Esophagus (tissue), 2 donors: ENCODE measurements around the gene THSD1. TPM values are rescaled to one million over a fixed set of nuclear protein-coding genes. Genes with fewer than 3 reads are reported as not detected.
"Not testable (repeated sequence)": the region's sequence is repeated elsewhere in the genome, so short reads cannot be mapped to it uniquely, and the experiment has no call there.

Source experiments
- H3K27ac ChIP-seq, 2 donors: one replicate each; pipeline ENCODE4 v1.5.1; 2013; ENCODE audit warnings: low read depth in 2 of 2, mild to moderate bottlenecking in 2 of 2, inconsistent platforms in 1 of 2, low read length in 1 of 2, moderate library complexity in 1 of 2
- H3K27me3 ChIP-seq, 2 donors: one replicate each; pipeline ENCODE4 v1.6.1; 2013; ENCODE audit warnings: low read length in 2 of 2, control low read depth in 1 of 2, mild to moderate bottlenecking in 1 of 2; ENCODE audit not compliant: insufficient read depth in 2 of 2, control insufficient read depth in 1 of 2
- H3K36me3 ChIP-seq, 2 donors: one replicate each; pipeline ENCODE4 v1.6.1; 2013; ENCODE audit warnings: low read length in 1 of 2; ENCODE audit not compliant: control insufficient read depth in 2 of 2, insufficient read depth in 2 of 2
- H3K4me1 ChIP-seq, 2 donors: one replicate each; pipeline ENCODE4 v1.6.1; 2013; ENCODE audit warnings: low read length in 1 of 2; ENCODE audit not compliant: control insufficient read depth in 2 of 2, insufficient read depth in 2 of 2
- H3K4me3 ChIP-seq, 2 donors: one replicate each; pipeline ENCODE4 v1.5.1; 2013; ENCODE audit warnings: low read length in 2 of 2, mild to moderate bottlenecking in 2 of 2, low read depth in 1 of 2, moderate library complexity in 1 of 2
- H3K9me3 ChIP-seq, 2 donors: one replicate each; pipeline ENCODE4 v1.6.1; 2013; ENCODE audit warnings: mild to moderate bottlenecking in 2 of 2, low read depth in 1 of 2, low read length in 1 of 2, moderate library complexity in 1 of 2; ENCODE audit not compliant: control insufficient read depth in 2 of 2, insufficient read depth in 1 of 2
- WGBS, 2 donors: extraction: QIAGEN DNeasy Blood & Tissue Kit; methylation state at CpG; one replicate each; pipeline ENCODE4 v1.1.7; 2013; 5-methylcytosine and 5-hydroxymethylcytosine counted together
- polyA plus RNA-seq, 2 donors: library from polyadenylated mRNA; stranded (reverse); fragments of 200-250 nt; gene quantifications; one replicate each; pipeline ENCODE4 v1.2.3, GENCODE V29; 2013
- donor health status: healthy with polysubstance abuse.
- donor health status: Bipolar disorder and iron deficiency.

THSD1 gene
- polyA plus RNA-seq, 2 donors = 1.4 to 2.0 TPM

DNA sequence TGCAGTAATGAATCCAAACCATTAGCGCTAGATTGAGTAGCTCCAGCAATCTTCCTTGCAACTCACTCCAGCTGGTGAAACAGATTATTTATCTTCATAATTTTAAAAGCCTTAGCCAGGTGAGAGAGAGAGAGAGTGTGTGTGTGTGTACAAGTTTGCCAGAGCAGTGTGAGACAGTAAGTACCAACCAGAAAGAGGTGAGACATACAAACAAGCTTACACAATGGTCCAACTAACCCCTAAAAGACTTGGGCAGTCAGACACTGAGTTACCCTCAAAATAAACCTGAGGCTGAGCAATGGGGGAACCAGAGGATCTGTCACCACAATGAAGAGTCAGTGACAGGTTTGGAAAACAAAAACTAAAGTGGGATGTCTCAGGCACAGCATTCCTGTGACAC is 8.1 kb upstream of the THSD1 start:
- 88% methylated on average over 1 of the region's 1 CpG for WGBS, 2 donors
- Histone ChIP-seq H3K27me3 (no peaks in the 10 kb centered on the region), H3K9me3 (no peaks in the 10 kb centered on the region), H3K4me1 (peaks cover 0 to 2% of the 10 kb centered on the region in 2 donors), H3K4me3 (no peak overlapping the region), H3K27ac (peak overlapping the region in 1 of 2 donors; percentile 22), H3K36me3 (peaks cover 6 to 8% of the 10 kb centered on the region in 2 donors)

DNA sequence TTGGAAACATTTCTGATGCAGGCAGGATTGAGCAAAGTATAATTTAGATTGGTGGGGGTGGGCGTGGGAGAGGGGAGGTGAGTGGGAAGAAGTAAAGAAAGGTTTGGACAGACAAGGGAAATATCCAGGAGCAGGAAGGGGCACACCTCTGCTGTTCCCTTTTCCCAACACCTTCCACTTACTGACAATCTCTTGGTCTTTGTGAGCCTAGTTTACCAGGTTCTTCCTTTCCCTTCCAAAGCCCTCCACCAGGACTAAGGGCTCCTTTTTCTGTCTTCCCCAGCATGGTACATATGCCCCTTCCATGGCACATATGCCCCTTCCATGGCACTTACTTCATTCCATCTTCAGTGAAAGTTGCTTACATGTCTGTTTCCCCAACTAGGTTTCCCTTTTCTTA is 6.2 kb upstream of the THSD1 start:
- H3K27ac ChIP-seq = no peak overlapping the region
- peaks cover 0 to 2% of the 10 kb centered on the region in 2 donors for H3K4me1 ChIP-seq
- no peaks in the 10 kb centered on the region for H3K27me3 ChIP-seq
- 79 to 89% methylated on average over 1 of the region's 1 CpG for WGBS, 2 donors
- peaks cover 4 to 6% of the 10 kb centered on the region in 2 donors for H3K36me3 ChIP-seq
- no peaks in the 10 kb centered on the region for H3K9me3 ChIP-seq
- no peak overlapping the region for H3K4me3 ChIP-seq

DNA sequence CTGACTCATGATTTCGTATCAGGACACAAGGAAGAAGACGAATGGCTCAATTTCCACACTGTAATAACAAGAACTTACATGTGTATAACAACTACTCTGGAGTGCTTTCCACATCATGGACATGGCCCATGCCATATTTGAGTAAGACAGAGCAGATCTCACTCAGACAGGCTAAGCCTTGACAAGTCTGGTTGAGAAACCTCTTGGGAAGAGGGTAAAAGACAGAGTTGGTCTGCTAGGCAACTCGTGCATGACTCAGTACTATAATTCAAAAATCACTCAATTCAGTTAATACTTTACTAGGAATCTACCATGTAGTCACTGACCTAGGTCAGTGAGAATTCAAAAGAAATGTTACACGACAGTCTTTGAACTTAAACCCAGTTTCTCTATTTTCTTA is 5.7 kb upstream of the THSD1 start:
- 52 to 65% methylated on average over 4 of the region's 4 CpGs for WGBS, 2 donors
- H3K36me3 ChIP-seq = peaks cover 4 to 6% of the 10 kb centered on the region in 2 donors

DNA sequence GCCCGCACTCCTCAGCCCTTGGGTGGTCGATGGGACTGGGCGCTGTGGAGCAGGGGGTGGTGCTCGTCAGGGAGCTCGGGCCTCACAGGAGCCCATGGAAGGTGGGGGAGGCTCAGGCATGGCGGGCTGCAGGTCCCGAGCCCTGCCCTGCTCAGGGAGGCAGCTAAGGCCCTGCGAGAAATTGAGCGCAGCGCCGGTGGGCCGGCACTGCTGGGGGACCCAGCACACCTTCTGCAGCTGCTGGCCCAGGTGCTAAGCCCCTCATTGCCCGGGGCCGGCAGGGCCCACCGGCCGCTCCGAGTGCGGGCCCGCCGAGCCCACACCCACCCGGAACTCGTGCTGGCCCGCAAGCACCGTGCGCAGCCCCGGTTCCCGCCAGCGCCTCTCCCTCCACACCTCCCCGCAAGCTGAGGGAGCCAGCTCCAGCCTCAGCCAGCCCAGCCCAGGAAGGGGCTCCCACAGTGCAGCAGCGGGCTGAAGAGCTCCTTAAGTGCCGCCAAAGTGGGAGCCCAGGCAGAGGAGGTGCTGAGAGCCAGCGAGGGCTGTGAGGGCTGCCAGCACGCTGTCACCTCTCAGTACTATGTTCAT is 2.2 kb upstream of the THSD1 start:
- H3K4me3 ChIP-seq, H3K4me1 ChIP-seq, H3K9me3 ChIP-seq, H3K27ac ChIP-seq, H3K36me3 ChIP-seq, H3K27me3 ChIP-seq: not testable (repeated sequence)
- WGBS, 2 donors = 95 to 97% methylated on average over 31 to 33 of the region's 33 CpGs

More for the DNA sequence above, 5.7 kb upstream of the THSD1 start:
- Histone ChIP-seq H3K9me3 (no peaks in the 10 kb centered on the region), H3K4me3 (no peak overlapping the region), H3K27me3 (no peaks in the 10 kb centered on the region), H3K27ac (no peak overlapping the region), H3K4me1 (peaks cover 0 to 2% of the 10 kb centered on the region in 2 donors)

DNA sequence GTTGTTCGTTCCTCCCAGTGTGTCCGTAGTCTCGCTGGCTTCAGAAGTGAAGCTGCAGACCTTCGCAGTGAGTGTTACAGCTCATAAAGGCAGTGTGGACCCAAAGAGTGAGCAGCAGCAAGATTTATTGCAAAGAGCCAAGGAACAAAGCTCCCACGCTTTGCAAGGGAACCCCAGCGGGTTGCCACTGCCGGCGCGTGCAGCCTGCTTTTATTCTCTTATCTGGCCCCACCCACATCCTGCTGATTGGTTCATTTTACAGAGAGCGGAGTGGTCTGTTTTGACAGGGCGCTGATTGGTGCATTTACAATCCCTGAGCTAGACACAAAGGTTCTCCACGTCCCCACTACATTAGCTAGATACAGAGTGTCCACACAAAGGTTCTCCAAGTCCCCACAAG is 1.5 kb upstream of the THSD1 start:
- not testable (repeated sequence) for H3K27me3 ChIP-seq, H3K36me3 ChIP-seq, H3K27ac ChIP-seq, H3K4me3 ChIP-seq, H3K9me3 ChIP-seq, H3K4me1 ChIP-seq
- WGBS, 2 donors = 95 to 97% methylated on average over 12 of the region's 12 CpGs

DNA sequence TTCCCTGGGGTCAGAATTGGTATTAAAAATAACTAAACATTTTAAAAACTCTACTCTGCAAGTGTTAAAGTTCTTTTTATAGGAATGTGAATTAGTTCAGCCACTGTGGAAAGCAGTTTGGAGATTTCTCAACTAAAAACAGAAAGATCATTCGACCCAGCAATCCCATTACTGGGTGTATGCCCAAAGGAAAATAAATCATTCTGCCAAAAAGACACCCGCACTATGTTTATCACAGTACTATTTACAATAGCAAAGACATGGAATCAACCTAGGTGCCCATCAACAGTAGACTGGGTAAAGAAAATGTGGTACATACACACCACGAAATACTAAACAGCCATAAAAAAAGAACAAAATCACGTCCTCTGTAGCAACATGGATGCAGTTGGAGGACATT is 657 bp upstream of the THSD1 start:
- Histone ChIP-seq H3K27ac (no peak overlapping the region), H3K4me3 (peak overlapping the region in 1 of 2 donors; percentile 53), H3K36me3 (no peaks in the 10 kb centered on the region), H3K4me1 (peaks cover 0 to 4% of the 10 kb centered on the region in 2 donors), H3K9me3 (no peaks in the 10 kb centered on the region), H3K27me3 (no peaks in the 10 kb centered on the region)
- WGBS, 2 donors = 51 to 58% methylated on average over 4 of the region's 4 CpGs

DNA sequence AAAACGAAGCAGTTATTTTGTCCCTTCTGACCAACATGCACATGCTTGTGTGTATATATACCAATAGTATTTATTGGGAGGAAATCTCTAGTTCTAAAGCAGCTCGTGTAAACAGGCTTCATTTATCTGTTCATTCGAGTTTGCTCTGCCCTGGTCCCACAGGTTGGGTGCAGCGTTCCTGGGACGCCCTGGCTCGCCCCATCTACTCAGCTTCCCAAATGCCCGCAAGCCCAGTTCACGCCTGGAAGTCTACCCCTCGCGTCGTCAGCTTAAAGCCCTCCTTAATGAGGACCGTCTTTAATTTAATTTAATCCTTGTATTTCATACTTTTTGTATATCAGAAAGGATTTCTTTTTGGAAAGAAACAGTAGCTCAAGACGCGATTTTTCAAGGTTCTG is 604 bp downstream of the THSD1 start:
- H3K27me3 ChIP-seq = no peaks in the 10 kb centered on the region
- 6% methylated on average over 14 of the region's 14 CpGs for WGBS, 2 donors
- peak overlapping the region; percentile 53 to 56 for H3K4me3 ChIP-seq
- H3K36me3 ChIP-seq = no peaks in the 10 kb centered on the region
- H3K27ac ChIP-seq = no peak overlapping the region
- H3K4me1 ChIP-seq = peaks cover 0 to 4% of the 10 kb centered on the region in 2 donors
- no peaks in the 10 kb centered on the region for H3K9me3 ChIP-seq

DNA sequence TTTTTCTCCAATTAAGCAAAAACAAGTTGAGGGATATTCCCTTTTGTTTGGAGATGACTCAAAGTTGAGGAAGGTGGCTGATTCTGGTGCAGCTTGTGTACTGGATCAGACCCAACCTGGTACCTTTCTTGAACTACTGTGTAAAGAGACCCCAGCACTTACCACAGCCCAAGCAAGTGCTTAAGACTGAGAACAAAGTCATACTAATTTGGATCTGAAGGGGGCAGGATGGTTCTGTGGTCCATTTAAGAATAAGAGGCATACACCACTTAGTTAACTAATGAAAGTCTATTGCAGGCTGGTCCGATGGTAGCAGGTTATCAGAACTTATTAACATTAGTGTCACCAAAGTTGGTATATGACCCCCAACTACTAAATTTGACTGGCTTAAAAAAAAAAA is 6.3 kb downstream of the THSD1 start:
- Histone ChIP-seq H3K36me3 (no peaks in the 10 kb centered on the region), H3K27ac (no peak overlapping the region), H3K27me3 (no peaks in the 10 kb centered on the region), H3K4me1 (peaks cover 0 to 6% of the 10 kb centered on the region in 2 donors), H3K9me3 (no peaks in the 10 kb centered on the region), H3K4me3 (no peak overlapping the region)
- 83 to 84% methylated on average over 1 of the region's 1 CpG for WGBS, 2 donors

DNA sequence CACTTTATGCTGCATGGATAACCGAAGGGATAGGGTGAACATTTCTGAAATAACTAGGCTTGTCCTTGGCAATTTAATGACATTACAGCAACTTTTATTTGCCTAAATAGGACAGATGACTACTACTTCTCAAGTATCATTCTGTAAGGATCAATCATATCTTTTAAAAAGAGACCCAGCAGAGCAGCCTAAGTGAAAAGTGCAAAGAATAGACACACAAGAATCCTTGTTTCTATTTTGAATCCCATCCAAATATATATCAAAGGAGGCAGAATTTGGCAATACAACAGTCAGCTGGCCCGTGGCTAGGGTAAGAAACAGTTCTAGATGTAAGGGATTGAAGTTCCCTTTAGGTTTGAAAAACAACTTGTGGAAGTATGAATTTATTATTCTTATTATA is 6.9 kb downstream of the THSD1 start:
- no peaks in the 10 kb centered on the region for H3K9me3 ChIP-seq
- H3K4me3 ChIP-seq = no peak overlapping the region
- peaks cover 0 to 6% of the 10 kb centered on the region in 2 donors for H3K4me1 ChIP-seq
- H3K36me3 ChIP-seq = no peaks in the 10 kb centered on the region
- H3K27ac ChIP-seq = no peak overlapping the region
- no peaks in the 10 kb centered on the region for H3K27me3 ChIP-seq
- WGBS, 2 donors = 36% methylated on average over 2 of the region's 2 CpGs

DNA sequence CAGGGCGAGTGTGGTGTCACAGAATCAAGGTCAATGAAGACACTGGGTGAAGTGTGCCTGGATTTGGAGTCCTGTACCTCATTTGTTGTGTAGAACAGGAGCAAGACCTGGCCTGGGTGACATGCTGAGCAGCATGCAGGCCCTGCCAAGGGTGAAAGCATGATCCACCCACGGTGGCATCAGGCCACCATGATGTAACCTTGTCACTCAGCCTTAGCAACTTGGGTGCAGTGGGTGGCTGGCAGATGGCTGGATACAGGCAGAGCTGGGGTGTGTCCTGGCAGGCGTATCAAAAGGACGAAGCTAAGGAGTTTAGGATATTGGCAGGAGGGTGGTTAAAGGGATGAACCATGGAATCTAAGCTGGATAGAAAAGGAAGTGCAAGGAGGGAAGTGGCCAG is 10.3 kb downstream of the THSD1 start:
- H3K36me3 ChIP-seq = no peaks in the 10 kb centered on the region
- H3K4me3 ChIP-seq = no peak overlapping the region
- WGBS, 2 donors = 63 to 82% methylated on average over 4 of the region's 4 CpGs
- H3K9me3 ChIP-seq = no peaks in the 10 kb centered on the region
- H3K27me3 ChIP-seq = no peaks in the 10 kb centered on the region
- no peak overlapping the region for H3K27ac ChIP-seq
- H3K4me1 ChIP-seq = peaks cover 0 to 6% of the 10 kb centered on the region in 2 donors
